Measurements from ENCODE around the gene PLXNB2.

The PLXNB2 gene

DNA sequence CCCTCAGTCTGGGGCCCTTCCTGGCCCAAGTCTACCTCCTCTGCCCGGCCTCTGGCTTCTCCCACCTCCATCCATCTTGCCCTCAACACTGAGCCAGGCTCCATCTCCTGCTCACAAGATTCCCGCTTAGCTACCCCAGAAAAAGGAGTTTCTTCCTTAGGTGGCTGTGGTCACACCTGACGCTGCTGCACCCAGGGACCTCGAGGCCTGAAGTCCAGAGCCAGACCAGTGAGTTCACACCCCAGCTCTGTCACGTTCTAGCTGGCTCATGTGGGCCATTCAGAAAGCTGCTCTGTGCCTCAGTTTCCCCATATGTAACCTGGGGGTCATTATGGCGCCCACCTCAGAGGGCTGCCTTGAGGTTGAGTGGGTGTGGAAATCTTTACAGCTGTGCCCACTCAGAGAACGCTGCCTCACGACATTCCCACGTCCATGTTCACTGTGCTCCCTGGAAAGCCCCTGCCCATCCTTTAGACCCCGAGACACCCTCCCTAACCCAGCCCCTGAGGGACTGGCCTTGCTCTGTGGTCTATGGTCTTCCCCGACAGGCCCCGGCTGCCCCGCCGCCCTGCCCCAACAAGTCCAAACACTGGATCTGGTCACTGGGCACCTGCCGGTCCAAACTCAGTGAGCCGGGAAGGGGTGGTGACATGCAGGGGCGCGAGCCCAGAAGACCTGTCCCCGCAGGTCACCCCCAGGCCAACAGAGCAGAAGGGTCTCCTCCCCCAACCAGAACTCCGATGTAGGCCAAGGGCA lies 9.8 kb downstream of the PLXNB2 start:
- DNase-seq, result no peak

DNA sequence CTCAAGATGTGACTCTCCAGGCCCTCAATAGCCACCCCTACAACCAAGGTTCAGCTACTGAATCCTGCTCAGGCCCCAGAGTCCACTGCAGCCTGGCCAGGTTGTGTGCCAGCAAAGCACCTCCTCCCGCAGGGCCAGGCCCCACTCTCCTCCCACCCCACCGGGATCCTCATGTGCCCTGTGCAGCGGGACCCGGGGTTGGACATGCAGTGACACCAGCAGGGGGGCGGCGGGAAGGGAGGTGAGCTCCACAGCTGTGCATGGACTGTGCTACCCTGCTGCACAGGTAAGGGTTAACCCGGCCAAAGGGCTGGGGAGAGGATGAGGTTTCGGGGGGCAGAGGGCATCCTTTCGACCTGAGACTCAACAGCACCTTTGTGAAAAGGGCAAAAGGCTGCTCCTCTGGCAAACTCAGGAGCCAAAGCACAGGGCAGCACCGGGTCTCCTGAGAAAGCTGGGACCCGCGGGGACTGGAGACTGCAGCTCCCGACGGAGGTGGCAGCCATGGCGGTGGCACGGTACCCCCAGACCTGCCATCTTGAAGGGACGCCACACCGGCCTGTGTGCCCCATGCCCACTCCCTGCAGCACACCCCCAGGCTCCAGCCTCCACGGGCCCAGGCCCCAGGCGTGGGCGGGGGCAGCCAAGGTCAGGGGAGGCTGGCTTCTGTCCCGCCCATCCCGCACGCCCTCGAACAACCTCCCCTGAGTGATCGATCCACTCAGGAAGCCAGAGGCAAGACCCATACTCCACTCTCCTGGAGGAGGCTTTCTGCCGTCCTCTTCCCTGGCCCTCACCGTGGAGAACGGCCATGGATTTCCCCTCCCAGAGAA lies 10.6 kb downstream of the PLXNB2 start:
- DNase-seq, result no peak

- DNase-seq, result no peak
Measured at GRCh38 chr22:50294319-50294656, 13.2 kb downstream of the PLXNB2 start.

DNA sequence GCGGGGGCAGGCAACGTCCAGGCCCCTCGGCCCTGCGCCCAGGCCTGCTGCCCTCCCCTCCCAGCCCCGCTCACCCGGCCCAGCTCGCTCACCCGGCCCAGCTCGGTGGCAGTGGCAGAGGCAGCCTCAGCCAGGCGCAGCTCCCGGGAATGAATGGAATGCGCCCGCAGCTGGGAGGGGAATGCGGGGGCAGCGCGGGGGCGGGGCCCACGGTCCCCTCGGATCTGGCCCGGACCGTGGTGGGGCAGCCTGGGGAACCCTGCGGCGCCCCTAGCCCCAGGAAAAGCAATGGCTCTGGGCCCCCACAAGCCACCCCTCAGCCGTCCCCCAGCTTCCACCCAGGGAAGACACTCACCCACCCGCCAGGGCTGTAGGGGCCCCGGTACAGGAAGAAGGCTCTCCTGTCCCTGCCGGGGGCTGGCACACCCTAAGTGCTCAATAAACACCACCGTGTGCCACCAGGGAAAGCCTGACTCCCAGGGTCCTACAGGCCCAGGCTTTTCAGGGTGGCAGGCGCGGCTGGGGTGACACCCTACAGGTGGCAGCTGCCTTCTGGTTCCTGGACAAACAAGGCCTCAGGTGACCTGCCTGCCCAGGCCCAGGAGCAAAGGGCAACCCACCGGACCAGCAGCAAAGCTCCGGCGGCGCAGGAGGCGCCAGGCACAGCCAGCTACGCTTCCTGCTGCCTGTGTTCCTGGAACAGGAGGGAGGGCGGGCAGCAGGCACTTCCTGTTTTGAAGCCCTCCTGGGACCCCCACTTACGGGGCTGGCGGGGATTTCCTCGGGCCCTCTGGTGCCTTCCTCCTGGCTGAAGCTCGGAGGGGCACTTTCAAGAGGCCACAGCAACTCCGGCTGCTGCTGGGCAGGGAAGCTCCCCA lies 13.8 kb downstream of the PLXNB2 start:
- DNase-seq, result no peak

DNA sequence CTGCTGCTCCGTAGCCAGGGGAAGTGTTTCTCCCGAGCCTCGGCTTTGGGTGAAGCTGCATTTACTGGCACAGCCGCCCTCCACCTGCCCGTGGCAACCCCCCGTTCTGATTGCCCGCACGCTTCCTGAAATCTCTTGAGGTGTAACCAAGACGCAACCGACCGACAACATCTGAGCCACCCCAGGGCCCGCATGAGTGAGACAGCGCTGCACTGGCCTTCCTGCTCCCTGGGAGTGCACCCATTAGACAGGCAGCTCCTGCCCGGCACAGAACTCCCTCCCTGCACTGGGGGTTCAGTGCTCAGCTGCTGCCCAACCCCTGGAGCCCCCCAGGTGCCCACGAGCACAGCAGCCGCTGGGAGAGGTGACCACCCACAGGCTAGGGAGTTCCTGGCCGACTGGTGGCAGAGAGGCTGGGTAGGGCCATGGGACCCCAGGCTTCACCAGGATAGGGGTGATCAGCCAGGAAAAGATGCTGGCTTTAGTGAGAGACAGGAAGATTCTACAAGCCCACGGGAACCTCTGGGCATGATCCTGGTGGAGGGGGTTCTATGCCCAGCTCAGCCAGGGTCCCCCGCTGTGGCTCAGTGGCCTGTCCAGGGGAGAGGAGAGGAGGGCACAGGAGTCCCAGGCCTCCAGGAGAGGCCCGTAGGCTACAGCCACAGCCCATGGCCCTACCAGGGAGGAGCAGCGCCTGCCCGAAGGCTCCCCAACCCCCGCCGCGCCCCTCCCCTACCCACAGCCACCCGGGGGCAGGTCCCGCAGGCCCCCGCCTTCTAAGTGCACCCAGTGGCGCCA lies 14.6 kb downstream of the PLXNB2 start:
- DNase-seq, result no peak

GRCh38 chr22:50289942-50290630 lies 17.4 kb downstream of the PLXNB2 start:
- no peak for DNase-seq

DNA sequence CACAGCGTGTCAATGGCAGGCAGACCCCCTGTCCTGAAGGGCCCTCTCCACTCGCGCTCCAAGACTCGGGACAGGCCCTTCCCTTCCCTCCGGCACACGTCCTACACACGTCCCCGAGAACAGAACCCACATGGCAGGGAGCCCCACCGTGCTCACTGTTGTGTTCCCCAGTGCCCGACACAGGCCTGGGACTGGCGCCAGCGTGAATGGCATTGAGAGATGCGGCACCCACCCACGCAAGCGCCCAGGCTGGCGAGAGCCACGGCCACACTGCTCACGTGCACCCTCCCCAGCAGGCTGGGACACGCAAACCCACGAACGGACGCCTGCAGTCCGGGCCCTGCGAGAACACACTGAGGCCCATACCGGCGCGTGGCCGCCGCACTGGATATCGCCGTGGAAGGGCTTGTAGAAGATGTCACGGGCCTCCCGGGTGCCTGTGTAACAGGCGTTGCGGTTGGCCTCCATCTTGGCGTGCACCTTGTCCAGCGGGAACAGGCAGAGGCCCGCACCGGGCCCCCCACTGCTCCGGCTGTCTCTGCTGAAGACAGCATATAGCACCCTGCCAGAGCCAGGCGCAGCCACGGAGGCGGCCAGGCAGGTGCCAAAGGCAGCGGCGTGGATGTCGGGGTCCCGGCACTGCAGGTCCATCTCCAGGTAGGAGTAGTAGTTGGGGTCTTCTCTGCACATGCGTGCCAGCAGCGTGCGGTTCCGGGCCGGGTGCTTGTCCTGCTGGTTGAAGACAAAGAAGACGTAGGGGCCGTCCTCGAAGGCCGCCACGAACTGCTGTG lies 18.1 kb downstream of the PLXNB2 start:
- DNase-seq, result no peak

- DNase-seq, result no peak
Measured at GRCh38 chr22:50287731-50288130, 19.7 kb downstream of the PLXNB2 start.

- DNase-seq, result no peak
Measured at GRCh38 chr22:50286701-50287318, 20.6 kb downstream of the PLXNB2 start.

DNA sequence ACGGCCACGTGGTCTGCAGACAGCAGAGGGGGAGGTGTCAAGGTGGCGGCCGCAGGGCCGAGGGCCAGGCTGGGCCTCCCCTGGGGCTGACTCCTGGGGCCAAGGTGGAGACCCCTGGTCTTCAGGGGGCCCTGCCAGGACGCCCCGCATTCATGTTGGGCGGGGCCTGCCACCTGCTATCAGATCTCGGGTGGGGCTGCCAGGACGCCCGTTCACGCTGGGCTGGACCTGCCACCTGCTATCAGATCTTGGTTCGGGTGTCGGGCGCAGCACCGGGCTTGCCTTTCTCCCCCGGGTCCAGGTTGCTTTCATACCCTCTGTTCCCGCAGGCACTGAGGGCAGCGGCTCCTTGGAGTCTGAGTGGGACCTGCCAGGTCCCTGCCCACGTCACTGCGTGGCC lies 21.2 kb downstream of the PLXNB2 start:
- DNase-seq, result no peak

DNA sequence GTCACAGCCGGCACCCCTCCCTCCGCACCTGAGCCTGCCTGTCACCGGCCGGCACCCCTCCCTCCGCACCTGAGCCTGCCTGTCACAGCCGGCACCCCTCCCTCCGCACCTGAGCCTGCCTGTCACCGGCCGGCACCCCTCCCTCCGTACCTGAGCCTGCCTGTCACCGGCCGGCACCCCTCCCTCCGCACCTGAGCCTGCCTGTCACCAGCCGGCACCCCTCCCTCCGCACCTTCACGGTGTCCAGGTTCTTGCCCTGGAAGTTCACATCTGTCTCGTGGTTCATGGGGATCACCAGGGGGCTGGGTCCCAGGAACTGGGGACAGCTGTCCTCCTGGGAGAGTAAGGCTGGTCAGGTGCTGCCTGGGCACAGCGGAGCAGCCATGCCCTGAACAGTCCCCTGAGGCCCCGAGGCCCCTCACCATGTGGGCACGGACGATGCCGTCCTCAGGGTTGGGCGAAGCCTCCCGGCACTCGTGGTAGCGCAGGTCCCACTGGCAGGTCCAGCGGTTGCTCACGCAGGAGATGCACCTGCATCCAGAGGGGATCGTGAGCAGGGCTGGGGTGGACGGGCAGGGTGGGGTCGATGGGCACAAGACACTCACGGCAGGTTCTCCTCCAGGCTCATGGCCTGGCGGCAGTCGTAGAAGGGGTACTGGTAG lies 21.7 kb downstream of the PLXNB2 start:
- no peak for DNase-seq

DNA sequence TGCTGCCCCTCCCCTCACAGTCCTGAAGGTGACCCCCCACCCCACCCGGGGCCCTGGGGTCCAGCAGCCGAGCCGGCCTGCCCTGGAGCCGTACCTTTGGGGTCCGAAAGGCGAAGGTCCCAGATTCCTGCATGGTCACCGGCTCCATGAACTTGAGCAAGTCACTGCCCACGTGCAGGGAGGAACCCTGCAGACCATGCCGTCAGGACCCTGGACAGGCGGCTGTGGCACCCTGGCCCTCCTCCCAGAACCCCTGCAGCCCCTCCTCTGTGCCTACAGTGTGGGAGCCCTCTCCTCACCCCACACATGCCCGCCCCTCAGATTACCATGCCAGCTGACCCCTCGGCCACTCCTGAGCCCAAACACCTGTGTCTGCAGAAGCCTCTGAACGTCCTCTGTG lies 23.0 kb downstream of the PLXNB2 start:
- DNase-seq, result no peak

- DNase-seq, result no peak
Measured at GRCh38 chr22:50283821-50284220, 23.6 kb downstream of the PLXNB2 start.

DNA sequence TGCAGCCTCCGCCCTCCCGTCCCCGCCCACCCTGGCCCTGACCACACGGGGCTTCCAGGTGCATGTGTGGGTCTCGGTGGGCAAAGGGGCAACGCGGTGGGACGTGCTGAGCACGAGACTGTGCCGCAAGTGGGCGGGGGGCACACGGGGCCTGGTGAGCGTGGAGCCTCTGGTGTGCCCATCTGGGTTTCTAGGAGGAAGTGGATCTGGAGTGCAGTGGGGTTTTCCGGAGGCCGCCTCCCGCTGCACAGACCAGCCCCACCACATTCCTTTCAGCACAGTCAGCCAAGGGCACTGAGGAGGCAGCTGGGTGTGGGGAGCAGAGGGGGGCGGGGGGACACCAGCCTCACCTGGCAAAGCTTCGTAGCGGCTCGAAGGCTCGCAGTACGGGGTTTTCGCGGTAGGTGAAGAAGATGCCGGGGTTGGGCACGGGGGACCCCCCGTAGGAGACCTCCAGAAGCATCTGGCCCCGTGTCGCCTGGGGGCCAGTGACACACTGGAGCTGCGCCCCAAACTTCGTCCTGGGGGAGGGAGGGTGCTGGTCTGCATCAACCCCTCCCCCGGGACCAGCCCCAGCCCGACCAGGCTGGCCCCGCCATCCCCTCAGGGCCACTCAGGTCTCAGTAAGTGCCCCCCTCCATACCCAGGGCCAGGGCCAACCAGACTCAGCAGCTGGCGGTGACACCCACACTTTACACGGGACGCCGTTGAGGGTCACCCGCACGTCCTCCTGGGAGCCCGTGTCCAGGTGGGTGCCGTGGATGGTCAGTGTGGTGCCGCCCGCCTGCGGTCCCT lies 24.9 kb downstream of the PLXNB2 start:
- no peak for DNase-seq

- DNase-seq, result no peak
Measured at GRCh38 chr22:50281957-50282356, 25.5 kb downstream of the PLXNB2 start.

GRCh38 chr22:50281384-50281760 lies 26.1 kb downstream of the PLXNB2 start:
- DNase-seq, result no peak

DNA sequence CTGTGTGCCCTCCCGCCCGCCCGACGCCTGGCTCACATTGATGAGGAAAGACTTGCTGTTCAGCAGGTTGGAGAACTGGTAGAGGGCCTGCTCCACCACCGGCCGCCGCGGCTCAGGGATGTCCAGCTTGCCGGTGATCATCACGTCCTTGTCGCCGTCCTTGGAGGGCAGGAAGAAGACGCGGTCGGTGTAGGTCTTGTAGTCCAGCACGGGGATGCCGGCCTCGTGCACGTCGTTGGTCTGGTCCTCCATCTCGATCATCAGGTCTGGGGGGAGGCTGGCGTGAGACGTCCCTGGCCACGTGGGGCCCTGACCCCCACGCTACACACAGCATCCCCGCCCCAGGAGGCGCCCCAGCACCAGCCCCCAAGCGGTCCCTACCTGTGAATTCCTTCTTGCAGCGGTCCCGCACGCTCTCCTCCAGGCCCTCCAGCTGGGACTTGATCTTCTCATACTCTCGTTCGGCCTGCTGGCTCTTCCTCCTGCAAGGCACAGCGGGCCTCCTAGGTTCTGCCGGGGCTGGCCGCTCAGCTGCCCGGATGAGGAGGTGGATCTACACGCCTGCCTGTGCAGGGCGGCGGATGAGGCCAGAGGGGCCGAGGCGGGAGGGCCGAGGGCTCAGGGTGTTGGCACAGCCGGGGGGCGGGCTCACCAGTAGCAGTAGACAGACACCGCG lies 26.6 kb downstream of the PLXNB2 start:
- no peak for DNase-seq

- no peak for DNase-seq
Measured at GRCh38 chr22:50280022-50280707, 27.3 kb downstream of the PLXNB2 start.
